Measurements from ENCODE around the gene TTLL7.

DNA sequence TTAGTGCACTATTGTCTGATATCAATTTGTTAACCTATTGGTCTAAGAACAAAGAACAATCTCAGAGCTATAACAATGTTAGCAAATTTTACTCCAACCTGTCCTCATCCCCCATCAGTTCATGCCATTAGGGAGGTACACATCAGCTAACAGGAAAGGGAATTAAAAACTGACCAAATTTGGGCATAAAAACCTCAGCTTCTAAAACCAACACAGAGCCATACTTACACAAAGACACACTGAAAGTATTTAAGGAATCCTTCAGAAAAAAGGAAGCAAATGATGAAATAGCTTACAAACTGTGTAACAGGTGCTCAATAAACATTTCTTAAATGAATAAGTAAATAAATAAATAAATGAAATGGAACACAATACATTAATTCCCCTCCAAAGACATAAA lies 89.2 kb downstream of the TTLL7 start:
- TF ChIP-seq, protein P1, sequence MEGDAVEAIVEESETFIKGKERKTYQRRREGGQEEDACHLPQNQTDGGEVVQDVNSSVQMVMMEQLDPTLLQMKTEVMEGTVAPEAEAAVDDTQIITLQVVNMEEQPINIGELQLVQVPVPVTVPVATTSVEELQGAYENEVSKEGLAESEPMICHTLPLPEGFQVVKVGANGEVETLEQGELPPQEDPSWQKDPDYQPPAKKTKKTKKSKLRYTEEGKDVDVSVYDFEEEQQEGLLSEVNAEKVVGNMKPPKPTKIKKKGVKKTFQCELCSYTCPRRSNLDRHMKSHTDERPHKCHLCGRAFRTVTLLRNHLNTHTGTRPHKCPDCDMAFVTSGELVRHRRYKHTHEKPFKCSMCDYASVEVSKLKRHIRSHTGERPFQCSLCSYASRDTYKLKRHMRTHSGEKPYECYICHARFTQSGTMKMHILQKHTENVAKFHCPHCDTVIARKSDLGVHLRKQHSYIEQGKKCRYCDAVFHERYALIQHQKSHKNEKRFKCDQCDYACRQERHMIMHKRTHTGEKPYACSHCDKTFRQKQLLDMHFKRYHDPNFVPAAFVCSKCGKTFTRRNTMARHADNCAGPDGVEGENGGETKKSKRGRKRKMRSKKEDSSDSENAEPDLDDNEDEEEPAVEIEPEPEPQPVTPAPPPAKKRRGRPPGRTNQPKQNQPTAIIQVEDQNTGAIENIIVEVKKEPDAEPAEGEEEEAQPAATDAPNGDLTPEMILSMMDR (IDR thresholded peaks at IDR 0.05; ENCODE audit: low read length) = no peak
- TF ChIP-seq EZH2 (optimal IDR thresholded peaks at IDR 0.05; ENCODE audit: low read depth, low read length) = no peak
